ENCODE data around the gene TXNDC16.

TXNDC16 gene

DNA sequence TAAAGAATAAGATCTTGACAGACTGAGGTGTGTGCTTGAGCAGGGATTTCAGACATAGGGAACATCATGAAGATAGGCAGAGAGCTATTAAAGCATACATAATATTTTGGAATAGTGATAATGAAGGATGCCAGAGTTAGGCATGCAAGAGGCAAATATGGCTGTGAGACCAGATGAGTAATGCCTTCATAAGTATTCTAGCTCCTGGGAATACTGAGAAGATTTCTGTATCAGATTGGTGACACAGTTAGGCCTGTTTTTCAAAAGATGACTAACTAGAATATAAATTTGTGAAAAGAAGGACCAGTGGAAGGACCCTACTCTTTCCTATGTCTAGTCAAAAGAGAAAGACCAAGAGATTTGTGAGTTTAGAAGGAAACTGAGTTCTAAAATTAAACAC lies 108.8 kb downstream of the TXNDC16 start:
- no peak for FAIRE-seq

DNA sequence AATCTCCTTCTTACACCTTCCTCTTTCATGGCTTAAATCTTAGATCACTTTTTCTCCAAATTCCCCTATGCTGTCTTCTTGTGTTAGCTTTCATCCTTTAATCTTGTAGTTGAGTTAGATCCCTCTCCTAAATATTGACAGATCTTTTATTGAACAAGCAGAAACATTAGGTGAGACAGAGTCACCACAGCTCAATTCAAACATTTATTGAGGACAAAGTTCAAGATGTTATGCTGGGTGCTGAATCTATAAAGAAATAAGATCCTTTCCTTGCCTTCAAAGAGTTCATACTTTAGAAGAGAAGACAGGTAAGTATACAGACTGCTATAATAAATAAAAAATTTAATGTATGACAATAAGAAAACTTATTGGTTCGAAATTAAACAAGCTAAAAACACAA lies 109.7 kb downstream of the TXNDC16 start:
- FAIRE-seq = no peak

DNA sequence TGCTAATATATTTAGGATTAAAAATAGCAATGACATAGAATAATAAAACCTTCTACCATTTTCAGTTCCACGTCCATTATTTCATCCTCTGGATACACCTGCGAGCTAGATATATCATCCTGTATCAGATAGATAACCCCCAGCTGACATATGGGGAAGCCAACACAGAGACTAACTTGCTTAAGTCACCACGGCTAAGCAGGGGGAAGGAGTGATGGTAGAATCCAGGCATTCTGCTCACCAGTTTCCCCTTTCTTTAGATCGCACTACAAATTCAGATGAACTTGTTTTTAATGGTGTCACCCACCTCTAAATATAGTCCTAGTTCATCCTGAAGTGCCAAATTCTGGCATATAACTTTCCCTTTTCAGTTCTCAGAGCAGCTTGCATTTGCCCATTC lies 110.1 kb downstream of the TXNDC16 start:
- no peak for FAIRE-seq

DNA sequence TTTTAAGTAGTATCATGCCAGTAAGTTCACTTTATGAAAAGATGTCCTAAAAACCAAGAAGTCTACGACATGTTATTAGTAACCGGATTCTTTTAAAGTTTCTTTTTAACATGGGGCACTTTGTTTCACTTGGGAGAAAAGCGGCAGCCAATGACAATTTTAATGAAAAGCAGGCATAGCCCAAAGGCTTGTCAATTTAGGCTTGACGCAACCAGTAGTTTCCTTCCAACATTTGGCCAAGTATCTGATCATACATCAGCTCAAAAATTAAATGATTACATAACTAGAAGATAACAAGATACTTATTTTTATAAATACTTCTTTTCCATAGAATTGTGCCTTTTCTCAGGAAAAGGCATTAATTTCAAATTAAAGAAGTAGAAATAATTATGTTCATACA lies 112.8 kb downstream of the TXNDC16 start:
- no peak for FAIRE-seq

DNA sequence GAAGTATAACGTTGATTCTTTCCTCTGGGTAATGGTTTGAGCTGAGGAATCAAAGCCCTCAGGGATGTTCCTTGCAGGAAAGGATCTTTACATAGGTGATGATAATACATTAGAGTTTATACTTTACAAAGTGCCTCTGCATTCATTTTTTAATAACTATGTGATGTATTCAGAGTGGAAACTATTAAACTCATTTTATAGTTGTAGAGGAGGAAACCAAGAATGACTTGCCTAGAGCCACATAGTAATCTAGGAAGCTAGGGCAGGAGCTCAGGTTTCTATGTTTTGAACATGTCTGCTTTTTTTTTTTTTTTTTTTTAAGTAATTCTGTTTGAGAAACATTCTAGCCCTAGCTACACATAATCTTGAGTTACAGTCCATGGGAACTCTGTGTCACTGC lies 117.3 kb downstream of the TXNDC16 start:
- no peak for FAIRE-seq

DNA sequence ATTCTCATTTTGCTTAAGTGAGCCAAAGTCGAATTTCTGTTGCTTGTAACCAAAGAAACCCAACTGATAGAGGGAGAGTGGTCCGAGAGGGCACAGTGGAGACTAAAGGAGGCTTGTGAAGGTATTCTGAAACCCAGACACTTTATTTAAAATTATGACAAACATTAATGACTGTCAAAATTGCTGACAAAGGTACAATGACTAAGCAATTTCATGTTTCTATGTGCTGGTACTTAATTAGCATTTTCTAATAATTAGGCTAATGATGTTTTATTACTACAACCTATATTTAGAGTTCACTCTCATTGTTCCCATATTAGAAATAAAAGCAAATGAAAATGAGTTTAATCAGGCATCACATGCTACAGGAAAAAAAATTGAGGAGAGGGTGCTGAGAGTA lies 121.8 kb downstream of the TXNDC16 start:
- no peak for FAIRE-seq

DNA sequence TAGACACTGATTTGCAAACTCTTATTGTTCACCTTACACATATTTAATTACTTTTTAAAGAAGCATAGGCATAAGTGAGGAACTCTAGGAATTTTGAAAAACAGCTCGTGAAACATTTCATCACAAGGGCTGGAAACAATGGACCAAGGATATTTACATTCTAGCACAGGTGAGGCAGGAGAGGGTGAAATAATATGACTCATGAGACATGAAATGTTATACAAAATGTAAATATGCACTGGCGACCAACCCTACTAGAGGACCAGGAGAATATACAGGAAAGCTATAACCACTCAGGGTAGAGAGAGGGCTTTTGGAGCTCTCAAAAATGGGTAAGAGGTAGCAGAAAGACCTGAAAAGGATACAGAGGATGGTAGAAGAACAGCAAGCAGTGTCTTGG lies 122.9 kb downstream of the TXNDC16 start:
- FAIRE-seq = no peak

DNA sequence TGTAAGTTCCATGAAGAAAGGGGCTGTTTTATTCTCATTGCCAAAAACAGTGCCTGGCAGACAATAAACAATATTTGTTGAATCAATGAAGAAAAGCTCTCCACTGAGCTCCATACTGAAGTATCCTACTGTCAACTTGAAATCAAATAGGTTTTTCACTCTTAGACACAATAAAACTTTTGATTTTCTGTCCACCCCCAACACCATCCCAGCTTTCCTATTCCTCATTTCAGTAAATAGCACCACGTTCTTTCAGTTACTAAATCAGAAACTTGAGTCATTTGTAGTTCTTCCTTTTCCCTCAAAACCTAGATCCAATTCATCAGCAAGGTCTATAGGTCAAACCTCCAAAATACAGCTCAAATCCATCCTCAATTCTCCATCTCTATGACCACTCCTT lies 124.8 kb downstream of the TXNDC16 start:
- FAIRE-seq = no peak

DNA sequence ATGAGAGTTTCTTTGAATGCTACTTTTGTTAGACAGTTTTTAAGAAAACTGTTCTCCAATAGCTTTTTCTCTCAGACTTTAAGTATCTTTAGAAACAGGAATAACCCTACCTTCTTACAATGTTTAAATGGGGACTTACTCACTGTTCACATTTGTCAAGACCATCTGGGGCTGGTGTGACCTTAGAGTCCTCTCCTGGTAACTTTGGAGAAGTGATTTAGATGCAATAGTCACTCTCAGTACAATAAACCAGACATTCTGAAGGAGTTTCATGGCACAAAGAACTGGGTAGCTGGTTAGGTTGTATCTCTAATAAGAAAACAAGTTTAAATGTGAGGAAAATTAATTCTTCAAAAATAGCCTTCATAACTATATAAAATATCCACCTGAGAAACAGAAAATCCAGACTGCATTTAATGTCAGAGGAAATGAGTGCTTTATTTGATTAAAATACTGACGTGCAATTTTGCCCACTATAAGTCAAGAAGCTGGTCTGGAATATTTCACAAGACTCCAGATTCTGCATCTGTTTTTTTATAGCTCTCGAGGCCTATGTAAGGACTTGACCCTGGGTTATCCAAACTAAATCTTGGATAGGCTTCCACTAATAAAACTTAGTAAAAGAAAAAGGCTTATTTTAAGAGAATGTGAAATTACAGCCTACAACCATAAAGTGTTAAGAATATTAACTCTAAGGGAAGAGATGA lies 129.5 kb downstream of the TXNDC16 start:
- no peak for FAIRE-seq

DNA sequence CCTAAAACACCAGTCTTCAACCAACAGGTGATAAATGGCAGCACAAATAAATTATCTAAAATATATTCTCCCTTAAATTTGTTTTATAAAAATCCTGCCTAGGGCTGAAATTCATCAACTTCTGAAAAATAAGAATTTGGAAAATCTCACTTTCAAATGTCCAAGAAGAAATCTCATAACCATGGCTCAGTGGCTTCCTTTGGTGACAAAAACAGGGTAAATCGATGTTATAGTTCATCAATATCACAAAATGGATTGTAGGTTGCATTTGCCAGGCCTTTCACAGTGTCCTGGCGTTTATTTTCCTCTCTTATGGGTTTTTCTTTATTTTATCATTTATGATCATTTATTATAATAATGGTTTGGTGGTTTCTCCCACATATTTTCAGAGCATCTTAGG lies 135.2 kb downstream of the TXNDC16 start:
- FAIRE-seq = no peak

DNA sequence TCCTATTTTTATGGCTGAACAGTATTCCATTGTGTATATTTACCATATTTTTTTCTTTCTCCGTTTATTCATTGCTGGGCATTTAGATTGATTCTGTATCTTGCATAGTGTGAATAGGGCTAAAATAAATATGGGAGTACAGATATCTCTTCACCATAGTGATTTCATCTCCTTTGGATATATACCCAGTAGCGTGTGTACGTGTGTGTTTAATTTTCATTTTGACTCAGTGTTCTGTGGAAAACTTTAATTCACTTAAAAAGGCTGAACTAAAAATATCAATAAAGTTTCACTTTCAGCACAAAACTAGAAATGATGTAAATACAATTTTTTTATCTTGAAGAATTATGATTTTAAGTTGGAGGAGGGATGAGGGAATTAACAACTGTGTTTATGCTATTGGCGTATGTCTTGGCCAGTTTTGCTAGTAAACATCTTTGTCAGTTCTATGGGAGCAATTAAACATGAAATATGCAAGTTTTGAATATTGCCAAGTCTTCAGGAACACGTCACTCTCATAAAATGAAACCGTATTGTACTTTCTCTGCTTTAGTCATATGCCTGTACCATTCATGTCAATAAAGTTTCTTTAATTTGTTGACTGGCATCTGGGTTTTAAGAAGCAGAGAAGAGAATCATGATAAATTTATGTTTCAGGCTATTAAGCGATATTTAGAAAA lies 138.4 kb downstream of the TXNDC16 start:
- FAIRE-seq = no peak

DNA sequence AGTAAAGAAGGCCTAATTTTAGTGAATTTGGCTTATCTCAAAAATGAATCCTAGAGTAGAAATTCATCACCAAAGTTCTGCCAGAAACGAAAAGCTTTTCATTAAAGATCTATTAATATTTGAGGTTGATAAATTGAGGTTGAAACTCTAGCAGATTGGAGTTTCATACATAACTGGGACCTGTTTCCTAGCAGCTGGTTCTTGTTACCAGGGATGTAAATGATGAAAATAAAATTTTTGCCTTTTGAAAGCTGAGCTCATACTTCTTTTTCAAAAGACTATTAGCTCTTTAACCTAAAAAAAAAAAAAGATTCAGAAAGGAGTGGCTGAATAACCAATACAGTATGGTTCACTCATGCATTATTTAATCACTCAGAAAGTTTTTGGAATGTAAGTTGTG lies 139.9 kb downstream of the TXNDC16 start:
- FAIRE-seq = no peak

DNA sequence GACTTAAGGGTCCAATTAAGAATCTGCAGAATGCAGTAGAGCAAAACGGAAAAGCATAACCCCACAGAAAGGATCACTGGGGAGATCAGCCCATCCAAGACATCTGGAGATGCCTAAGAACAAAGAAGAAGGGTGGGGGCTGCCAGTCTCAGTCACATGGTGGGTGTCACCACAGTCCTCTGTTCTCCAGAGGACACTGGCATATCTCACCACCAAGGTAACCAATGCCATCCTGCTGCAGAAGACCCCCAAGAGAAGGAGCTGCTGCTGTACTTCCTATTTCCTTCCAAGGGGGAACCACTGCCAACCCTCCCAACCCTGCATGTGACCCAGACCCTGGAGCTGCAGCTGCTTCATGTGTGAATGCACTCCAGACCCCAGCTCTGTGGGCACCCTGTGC lies 147.0 kb downstream of the TXNDC16 start:
- no peak for FAIRE-seq

DNA sequence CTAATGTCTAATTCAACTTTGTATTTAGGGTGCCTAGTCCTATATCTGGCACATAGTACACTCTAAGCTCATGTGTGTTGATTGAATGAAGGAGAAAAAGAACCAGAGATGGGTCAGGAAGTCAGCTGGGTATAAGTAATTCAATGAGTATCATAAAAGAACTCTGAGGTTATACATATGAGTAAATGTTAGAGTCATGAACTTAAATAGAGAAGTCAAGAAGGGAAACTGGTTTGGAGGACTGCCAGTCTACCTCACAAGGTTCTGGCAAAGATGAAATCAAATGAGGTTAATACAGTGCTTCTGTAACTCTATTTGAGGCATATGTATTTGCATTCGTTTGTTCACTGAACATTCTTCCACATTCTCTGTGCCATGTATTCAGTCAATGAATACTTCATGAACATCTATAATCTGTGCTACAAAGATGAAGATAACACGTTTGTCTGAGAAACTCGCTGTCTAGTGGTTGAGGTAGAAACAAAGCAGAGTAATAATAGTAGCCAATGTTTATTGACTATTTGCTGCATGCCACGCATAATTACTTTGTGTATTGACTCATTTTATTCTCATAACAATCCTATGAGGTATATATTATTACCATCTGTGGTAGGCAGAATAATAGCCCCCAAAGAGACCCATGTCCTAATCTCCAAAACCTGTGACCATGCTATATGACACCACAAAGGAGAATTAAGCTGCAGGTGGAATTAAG lies 149.3 kb downstream of the TXNDC16 start:
- FAIRE-seq = no peak

DNA sequence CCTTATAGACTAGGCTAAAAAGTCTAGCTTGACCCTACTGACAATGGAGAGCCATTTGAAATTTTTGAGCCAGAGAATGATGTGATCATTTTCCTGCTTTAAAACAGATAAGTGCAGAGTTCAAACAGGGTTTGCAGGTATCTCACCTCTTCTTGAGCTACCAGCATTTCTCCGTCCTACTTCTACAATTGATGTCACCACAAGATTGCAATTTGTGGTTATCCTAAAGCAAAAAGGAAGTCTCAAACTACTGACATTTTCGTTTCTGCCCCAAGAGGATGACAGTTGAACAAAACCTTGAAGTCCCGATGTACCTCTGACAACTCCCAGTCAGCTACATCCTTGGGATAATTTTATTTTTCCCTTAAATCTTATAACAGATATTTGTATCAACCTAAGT lies 151.5 kb downstream of the TXNDC16 start:
- FAIRE-seq = no peak

DNA sequence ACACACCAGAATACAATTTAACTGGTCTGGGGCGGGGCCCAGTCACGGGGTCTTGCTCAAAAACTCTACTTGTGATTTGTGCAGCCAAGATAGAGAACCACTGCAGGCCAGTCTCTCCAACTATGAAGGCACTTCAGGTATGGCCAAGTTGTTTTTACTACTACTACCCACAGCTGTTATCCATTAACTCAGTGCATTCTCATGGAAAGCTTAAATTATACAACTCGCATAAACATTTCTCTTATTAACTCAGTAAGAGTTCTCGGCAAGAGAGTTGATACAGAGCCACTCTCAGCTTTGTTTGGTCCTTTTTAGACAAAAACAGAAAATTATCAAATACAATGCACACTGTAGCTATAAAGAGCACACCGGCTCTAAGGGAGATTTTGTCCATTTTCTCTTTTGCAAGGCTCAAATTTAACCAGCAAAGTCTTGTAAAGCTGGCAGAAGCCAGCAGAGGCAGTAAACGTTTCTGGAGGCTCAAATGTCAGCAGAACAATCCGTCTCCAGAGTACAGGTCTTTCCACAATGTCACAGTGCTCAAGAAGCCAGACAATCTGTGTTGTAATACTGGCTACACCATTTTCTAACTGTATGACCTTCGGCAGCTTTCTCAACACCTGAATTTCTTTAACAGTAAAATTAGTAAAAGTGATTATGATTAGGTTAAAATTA lies 152.2 kb downstream of the TXNDC16 start:
- no peak for FAIRE-seq

DNA sequence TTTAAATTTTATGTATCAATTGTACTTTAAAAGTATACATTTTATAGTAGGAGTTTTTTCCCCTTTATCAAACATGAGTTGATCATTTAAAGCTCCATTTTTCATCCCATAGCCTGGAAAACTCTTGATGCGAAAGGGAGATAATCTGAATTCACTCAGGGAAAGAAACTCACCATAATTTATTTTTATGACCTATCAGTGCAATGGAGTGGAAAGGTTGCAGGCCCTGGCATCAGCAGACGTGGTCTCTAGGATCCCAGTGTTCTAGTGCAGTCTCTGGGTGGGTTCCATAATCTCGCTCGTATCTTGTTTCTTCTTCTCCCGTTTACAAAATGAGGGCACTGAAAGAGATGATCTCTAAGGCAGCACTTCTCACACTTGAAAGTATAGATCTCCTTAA lies 153.2 kb downstream of the TXNDC16 start:
- FAIRE-seq = no peak

DNA sequence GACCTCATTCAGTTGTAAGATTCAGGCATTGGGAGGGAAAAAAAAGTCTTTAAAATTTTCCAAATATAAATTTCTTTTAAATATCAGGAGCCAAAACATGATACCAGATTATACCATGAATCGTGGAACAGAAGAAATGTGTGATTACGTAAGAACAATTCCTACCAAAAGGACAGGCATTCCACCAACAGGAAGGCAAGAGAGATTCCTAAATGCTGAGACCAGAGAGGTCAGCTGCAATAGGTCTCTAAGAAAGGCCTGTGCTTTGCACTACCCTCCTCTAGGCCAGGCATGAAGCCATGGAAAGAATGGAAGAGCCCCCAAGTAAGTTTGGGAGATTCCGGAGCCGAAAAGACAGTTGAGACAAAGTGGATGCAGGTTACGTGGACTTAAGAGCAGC lies 154.5 kb downstream of the TXNDC16 start:
- FAIRE-seq = no peak

DNA sequence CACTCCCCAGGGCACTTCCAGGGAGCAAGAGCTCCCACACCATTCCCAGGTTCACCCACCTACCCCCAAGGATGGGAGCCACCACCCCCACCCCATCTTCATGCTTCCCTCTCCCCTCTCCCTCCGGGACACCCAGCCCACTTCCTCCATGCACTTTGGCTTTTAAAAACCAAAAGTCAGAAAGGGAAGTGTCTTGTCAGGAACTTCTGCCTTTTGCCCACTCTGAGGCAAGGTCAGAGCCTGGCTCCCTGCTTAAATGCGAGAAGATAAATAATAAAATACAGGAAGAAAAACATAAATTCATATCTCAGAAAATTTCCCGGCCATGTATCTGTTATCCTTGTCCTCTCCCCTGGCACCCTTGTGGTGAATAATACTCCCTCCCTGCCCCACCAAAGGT lies 156.6 kb downstream of the TXNDC16 start:
- FAIRE-seq = no peak

DNA sequence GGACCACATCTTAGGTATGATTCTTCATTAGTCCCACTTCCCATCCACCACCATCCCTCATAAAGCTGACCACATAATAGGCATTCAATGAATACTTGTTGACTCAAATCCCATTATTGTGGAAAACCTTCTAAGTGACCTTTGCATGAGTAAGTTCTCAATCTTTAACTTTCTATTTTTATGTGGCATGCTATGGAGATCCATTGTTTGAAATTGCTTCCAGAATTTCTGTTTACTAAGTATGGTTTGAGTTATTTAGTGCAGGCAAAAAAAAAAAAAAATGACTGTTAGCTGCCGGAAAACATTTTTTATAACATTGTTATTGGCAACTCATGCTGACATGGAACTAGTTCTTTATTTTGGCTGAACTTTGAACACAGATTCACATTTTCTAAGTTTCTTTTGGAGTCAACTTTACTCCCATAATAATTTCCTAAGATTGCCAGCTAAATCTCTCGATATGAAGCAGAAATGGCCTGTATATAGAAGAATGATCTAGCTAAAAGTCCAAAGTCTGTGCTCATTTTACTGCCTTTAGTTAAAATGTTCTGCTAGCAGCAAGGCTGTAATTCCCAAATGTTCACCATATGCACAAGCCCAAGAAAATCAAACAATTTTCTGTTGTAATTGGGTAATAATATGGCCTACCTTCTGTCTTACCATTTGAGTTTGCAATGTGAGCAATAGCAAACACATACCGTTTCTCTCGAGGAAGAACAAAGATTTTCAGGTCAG lies 160.3 kb downstream of the TXNDC16 start:
- FAIRE-seq = no peak

All from A204.1 (cell line).